Stimulated activated CD4-positive, alpha-beta T cell treated with anti-CD3 and anti-CD28 coated beads, Interleukin-4, amount 100 ng/mL, for 4 hours (primary cell): ENCODE data around the gene FRAS1.
"Not testable (repeated sequence)": the region's sequence is repeated elsewhere in the genome, so short reads cannot be mapped to it uniquely, and the experiment has no call there.

Experiments
- DNase-seq, 2 experiments: peaks; one replicate each; pipeline ENCODE4 v3.0.0-alpha.2; 2020

The FRAS1 gene

GRCh38 chr4:78057600-78058550, 752 bp downstream of the FRAS1 start:
- DNase-seq, result peak; percentile 13 to 21

GRCh38 chr4:78058591-78059523, 1.7 kb downstream of the FRAS1 start:
- DNase-seq, result peak in 1 of 2 experiments; percentile 3

- peak in 1 of 2 experiments; percentile 2 for DNase-seq
Observed at GRCh38 chr4:78059524-78059889, 2.4 kb downstream of the FRAS1 start.

GRCh38 chr4:78059938-78060337, 2.8 kb downstream of the FRAS1 start:
- no peak for DNase-seq

- no peak for DNase-seq
Observed at GRCh38 chr4:78061939-78062570, 4.9 kb downstream of the FRAS1 start.

- no peak for DNase-seq
Observed at GRCh38 chr4:78065508-78066192, 8.5 kb downstream of the FRAS1 start.

GRCh38 chr4:78068481-78068880, 11.4 kb downstream of the FRAS1 start:
- DNase-seq, result no peak

GRCh38 chr4:78069319-78069718, 12.2 kb downstream of the FRAS1 start:
- no peak for DNase-seq

- no peak for DNase-seq
Observed at GRCh38 chr4:78069859-78070258, 12.7 kb downstream of the FRAS1 start.

GRCh38 chr4:78070731-78071282, 13.7 kb downstream of the FRAS1 start:
- no peak for DNase-seq

- no peak for DNase-seq
Observed at GRCh38 chr4:78074759-78075158, 17.6 kb downstream of the FRAS1 start.

- no peak for DNase-seq
Observed at GRCh38 chr4:78075986-78076385, 18.9 kb downstream of the FRAS1 start.

GRCh38 chr4:78078101-78078500, 21.0 kb downstream of the FRAS1 start:
- DNase-seq, result no peak

GRCh38 chr4:78079726-78080430, 22.8 kb downstream of the FRAS1 start:
- no peak for DNase-seq

GRCh38 chr4:78081541-78081940, 24.4 kb downstream of the FRAS1 start:
- DNase-seq, result no peak

GRCh38 chr4:78083035-78083434, 25.9 kb downstream of the FRAS1 start:
- no peak for DNase-seq

- no peak for DNase-seq
Observed at GRCh38 chr4:78091534-78091933, 34.4 kb downstream of the FRAS1 start.

- not testable (repeated sequence) for DNase-seq
Observed at GRCh38 chr4:78092350-78092749, 35.2 kb downstream of the FRAS1 start.

- no peak for DNase-seq
Observed at GRCh38 chr4:78092850-78093249, 35.7 kb downstream of the FRAS1 start.

GRCh38 chr4:78095081-78095480, 38.0 kb downstream of the FRAS1 start:
- DNase-seq, result no peak

- no peak for DNase-seq
Observed at GRCh38 chr4:78099058-78099457, 41.9 kb downstream of the FRAS1 start.
